Pancreas (tissue), 10 donors: ENCODE data around the gene PSPC1. TPM values are rescaled to one million over a fixed set of nuclear protein-coding genes. Genes with fewer than 3 reads are reported as not detected.
"Not testable (repeated sequence)": the region's sequence is repeated elsewhere in the genome, so short reads cannot be mapped to it uniquely, and the experiment has no call there.

Source experiments
- ATAC-seq, 4 donors: fragments of 200-7000 bp; cut with Tn5 transposase; one replicate each; pipeline versions ENCODE4 v1.8.0 to v1.9.1; 2020; ENCODE audit warnings: mild to moderate bottlenecking in 4 of 4, moderate library complexity in 4 of 4
- DNase-seq, 6 donors: peaks; one replicate each; pipeline ENCODE4 v3.0.0-alpha.2; 2020
- FAIRE-seq: peaks from 2 replicates; lab custom pipeline; 2012; peaks lifted over from hg19 to GRCh38; lab: Jason Lieb, UNC
- H3K27ac ChIP-seq, 4 donors: fragments of 200-600 bp; sonication (generic); 1 replicate in 3 of 4; 2 replicates in 1 of 4; pipeline versions ENCODE4 v1.5.0 to v1.8.0; 2020
- H3K27me3 ChIP-seq, 4 donors: fragments of 200-600 bp; one replicate each; pipeline ENCODE4 v1.8.0; 2021
- H3K36me3 ChIP-seq, 3 donors: fragments of 200-600 bp; sonication (generic) in 1 of 3; one replicate each; pipeline versions ENCODE4 v1.5.0 to v1.8.0; 2020 to 2021
- H3K4me1 ChIP-seq, 3 donors: fragments of 200-600 bp; one replicate each; pipeline ENCODE4 v1.8.0; 2021
- H3K4me3 ChIP-seq, 4 donors: fragments of 200-600 bp; sonication (generic) in 2 of 4; one replicate each; pipeline versions ENCODE4 v1.5.0 to v1.8.0; 2020 to 2021
- H3K9me3 ChIP-seq, 4 donors: fragments of 200-600 bp; one replicate each; pipeline ENCODE4 v1.8.0; 2021
- WGBS, 2 donors: extraction: QIAGEN DNeasy Blood & Tissue Kit; methylation state at CpG; one replicate each; pipeline ENCODE4 v1.1.7; 2013; 5-methylcytosine and 5-hydroxymethylcytosine counted together
- intact Hi-C, 3 donors: fragments of 100-400 bp; cut with DNase I; formaldehyde crosslinking; loops; one replicate each; pipeline versions ENCODE4 v1.11.1 to v1.14.2; 2022
- polyA plus RNA-seq, 2 donors: library from polyadenylated mRNA; stranded (reverse); fragments of 200-250 nt; gene quantifications; one replicate each; pipeline ENCODE4 v1.2.3, GENCODE V29; 2013
- total RNA-seq, 6 donors: library from RNA; stranded (reverse); fragmentation: NEBNext Ultra II Directional in 4 of 6; extraction: Animal tissue kit (Norgen Biotek cat#: 25700) in 4 of 6; gene quantifications; one replicate each; pipeline versions ENCODE4 v1.2.1 to v1.2.4, GENCODE V29; 2021 to 2023
- TF ChIP-seq, protein P1 (sequence below), 4 donors: fragments of 200-600 bp; sonication (generic) in 3 of 4; IDR thresholded peaks; one replicate each; pipeline versions ENCODE4 v1.5.0 to v1.8.0; 2021; ENCODE audit warnings: antibody characterized with exemption in 4 of 4
- donor health status: healthy with polysubstance abuse.
- donor health status: DM: no; HTN: no; CAD: no; lungs with moderate emphysema.
- donor health status: DM: no; HTN: no; CAD: no.
- donor health status: control.
- donor health status: control.
- donor health status: Bipolar disorder and iron deficiency.
- donor health status: DM: yes; HTN: yes; CAD: no.
- donor health status: DM: no; HTN: no; CAD: no.
- donor health status: DM: no; HTN: no; CAD: no.
- donor health status: DM: yes; HTN: yes; CAD: no.

PSPC1 gene
- total and polyA plus RNA-seq, 8 donors, result 14.2 to 22.7 (median 17.6) TPM

DNA sequence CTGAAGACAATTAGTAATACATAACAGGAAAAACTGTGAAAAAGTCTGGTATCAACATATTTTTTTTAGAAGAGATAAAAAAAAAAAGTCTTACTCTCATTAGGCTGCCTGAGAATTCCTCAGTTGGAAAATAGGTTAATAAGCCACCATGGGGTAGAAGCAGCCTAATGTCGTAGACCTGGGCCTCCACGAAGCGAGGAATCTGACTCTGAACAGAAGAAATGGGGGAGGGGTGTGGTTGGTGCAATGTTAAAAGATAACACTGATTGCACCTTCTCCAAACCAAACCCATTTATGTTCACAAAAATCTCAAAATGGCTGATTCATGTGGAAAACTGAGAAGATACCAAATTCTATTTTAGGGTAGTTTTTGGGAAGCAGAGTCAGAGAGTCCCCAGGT is 86.9 kb downstream of the PSPC1 start:
- no peaks in the 10 kb centered on the region for H3K9me3 ChIP-seq
- no peak overlapping the region for H3K4me3 ChIP-seq
- no peaks in the 10 kb centered on the region for H3K36me3 ChIP-seq
- H3K27me3 ChIP-seq, result no peaks in the 10 kb centered on the region
- H3K27ac ChIP-seq, result no peak overlapping the region
- 76 to 78% methylated on average over 3 of the region's 3 CpGs for WGBS, 2 donors
- intact Hi-C loops, result no loop called here
- TF ChIP-seq, protein P1, sequence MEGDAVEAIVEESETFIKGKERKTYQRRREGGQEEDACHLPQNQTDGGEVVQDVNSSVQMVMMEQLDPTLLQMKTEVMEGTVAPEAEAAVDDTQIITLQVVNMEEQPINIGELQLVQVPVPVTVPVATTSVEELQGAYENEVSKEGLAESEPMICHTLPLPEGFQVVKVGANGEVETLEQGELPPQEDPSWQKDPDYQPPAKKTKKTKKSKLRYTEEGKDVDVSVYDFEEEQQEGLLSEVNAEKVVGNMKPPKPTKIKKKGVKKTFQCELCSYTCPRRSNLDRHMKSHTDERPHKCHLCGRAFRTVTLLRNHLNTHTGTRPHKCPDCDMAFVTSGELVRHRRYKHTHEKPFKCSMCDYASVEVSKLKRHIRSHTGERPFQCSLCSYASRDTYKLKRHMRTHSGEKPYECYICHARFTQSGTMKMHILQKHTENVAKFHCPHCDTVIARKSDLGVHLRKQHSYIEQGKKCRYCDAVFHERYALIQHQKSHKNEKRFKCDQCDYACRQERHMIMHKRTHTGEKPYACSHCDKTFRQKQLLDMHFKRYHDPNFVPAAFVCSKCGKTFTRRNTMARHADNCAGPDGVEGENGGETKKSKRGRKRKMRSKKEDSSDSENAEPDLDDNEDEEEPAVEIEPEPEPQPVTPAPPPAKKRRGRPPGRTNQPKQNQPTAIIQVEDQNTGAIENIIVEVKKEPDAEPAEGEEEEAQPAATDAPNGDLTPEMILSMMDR (IDR thresholded peaks at IDR 0.05), result no peak
- no peaks in the 10 kb centered on the region for H3K4me1 ChIP-seq
- no peak for FAIRE-seq
- no peak for DNase-seq
- no peak for ATAC-seq

DNA sequence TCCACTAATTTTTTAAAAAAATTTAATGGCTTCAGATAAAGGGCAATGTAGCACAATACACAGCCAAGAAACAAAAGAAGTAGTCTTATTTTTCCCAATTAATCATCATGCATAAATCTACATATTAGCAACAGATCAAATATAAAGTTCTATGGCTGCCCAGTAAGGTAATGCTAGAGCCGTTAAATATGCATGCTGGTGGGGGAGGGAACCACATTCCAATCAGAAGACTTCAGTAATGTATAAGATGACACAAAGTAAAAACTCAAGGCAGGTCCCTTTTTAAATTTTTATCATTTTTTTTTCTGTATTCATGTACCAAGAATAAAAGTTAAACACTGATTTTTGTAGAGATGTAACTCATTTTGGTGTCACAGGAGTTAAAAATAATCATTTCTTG is 87.3 kb downstream of the PSPC1 start:
- H3K9me3 ChIP-seq, result no peaks in the 10 kb centered on the region
- FAIRE-seq (no peak), ATAC-seq (no peak), DNase-seq (no peak)
- no peaks in the 10 kb centered on the region for H3K4me1 ChIP-seq
- H3K27me3 ChIP-seq, result no peaks in the 10 kb centered on the region
- intact Hi-C loops, result no loop called here
- TF ChIP-seq, protein P1 (IDR thresholded peaks at IDR 0.05), result no peak
- H3K27ac ChIP-seq, result no peak overlapping the region
- H3K36me3 ChIP-seq, result no peaks in the 10 kb centered on the region
- H3K4me3 ChIP-seq, result no peak overlapping the region
- 81 to 87% methylated on average over 1 of the region's 1 CpG for WGBS, 2 donors

DNA sequence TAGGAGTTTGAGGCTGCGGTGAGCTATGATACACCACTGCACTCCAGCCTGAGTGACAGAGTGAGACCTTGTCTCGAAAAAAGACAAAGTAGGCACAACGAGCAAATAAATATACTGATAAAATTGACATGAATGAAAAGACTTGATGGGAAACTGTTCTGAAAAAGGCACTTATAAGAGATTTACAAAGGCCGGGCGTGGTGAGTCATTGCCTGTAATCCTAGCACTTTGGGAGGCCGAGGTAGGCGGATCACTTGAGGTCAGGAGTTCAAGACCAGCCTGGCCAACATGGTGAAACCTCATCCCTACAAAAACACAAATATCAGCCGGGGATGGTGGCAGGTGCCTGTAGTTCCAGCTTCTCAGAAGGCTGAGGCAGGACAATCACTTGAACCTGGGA is 91.3 kb downstream of the PSPC1 start:
- FAIRE-seq, H3K9me3 ChIP-seq, H3K4me1 ChIP-seq, DNase-seq, H3K36me3 ChIP-seq, H3K27ac ChIP-seq, intact Hi-C loops, H3K27me3 ChIP-seq, H3K4me3 ChIP-seq, ATAC-seq: not testable (repeated sequence)
- WGBS, 2 donors, result 98% methylated on average over 8 of the region's 8 CpGs

DNA sequence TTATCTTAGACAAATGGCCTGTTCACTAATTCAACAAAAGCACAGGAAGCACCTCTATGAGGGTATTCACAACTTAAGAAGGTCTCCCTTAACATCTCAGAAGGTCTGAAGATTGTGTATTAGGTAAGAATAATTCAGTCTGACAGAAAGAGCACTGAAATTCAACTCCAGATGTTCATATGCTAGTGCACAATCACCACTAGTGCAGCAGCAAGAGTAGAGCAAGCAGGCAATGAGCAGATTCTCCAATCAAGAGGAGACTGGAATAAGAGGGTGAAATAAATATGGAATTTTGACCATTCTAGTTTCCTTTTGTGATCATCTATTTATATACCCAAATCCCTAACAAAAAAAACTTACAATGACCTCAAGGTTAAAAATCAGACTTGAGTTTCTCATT is 97.3 kb downstream of the PSPC1 start:
- peak; percentile 43 to 65 (median 56) for ATAC-seq
- H3K27me3 ChIP-seq, result no peaks in the 10 kb centered on the region
- no peak for FAIRE-seq
- H3K9me3 ChIP-seq, result no peaks in the 10 kb centered on the region
- no peak for DNase-seq
- no peaks in the 10 kb centered on the region for H3K36me3 ChIP-seq
- peaks cover 0 to 11% (median 0%) of the 10 kb centered on the region in 3 donors for H3K4me1 ChIP-seq
- TF ChIP-seq, protein P1 (IDR thresholded peaks at IDR 0.05), result no peak
- intact Hi-C loops, result no loop called here
- H3K27ac ChIP-seq, result peak overlapping the region in 3 of 4 donors; percentile 8 to 37 (median 24)
- no peak overlapping the region for H3K4me3 ChIP-seq

DNA sequence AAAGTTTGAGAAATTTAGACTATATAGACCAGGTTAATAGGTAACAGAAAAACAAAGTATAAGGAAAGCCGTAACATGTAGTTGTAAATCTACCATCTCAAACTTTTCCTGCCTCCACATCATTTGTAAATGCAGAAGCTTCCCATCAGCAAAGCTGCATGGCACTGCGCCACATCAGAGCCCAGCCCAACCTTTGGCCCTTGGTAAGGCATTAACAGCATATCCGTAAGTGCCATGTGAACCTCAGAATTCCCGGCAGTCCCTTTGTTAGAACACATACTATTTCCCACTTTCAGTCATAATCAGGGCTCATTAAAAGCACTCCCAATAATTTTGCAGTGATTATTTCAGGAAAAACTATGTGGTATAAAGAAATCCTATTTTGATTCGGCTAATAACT is 97.7 kb downstream of the PSPC1 start:
- Histone ChIP-seq H3K27ac (peak overlapping the region in 2 of 4 donors; percentile 24 to 37), H3K4me3 (no peak overlapping the region), H3K36me3 (no peaks in the 10 kb centered on the region), H3K27me3 (no peaks in the 10 kb centered on the region), H3K9me3 (no peaks in the 10 kb centered on the region), H3K4me1 (peaks cover 0 to 11% (median 0%) of the 10 kb centered on the region in 3 donors)
- intact Hi-C loops, result no loop called here
- peak; percentile 39 to 80 (median 64) for DNase-seq
- peak; percentile 84 to 97 (median 94) for ATAC-seq
- FAIRE-seq, result no peak
- TF ChIP-seq, protein P1 (IDR thresholded peaks at IDR 0.05), result no peak
- WGBS, 2 donors, result 23 to 24% methylated on average over 5 of the region's 5 CpGs
